Activated T-helper 2 cell treated with anti-CD3 and anti-CD28 coated beads, Interferon-gamma antibody, Interleukin-2, Interleukin-4, amounts not matched to agents 10 μg/mL and 5 μg/mL and 100 μg/mL, durations not matched to agents 14 hours and 24 hours and 36 hours (primary cell): Measurements from ENCODE around the gene SMIM35. TPM values are rescaled to one million over a fixed set of nuclear protein-coding genes. Genes with fewer than 3 reads are reported as not detected.
A peak's percentile ranks its signal among the peaks of the same experiment; 100 is the strongest.

Experiments
- DNase-seq: peaks from one replicate; pipeline ENCODE4 v3.0.0; 2021; ENCODE audit warnings: low spot score
- H3K27ac Mint-ChIP-seq: one replicate; pipeline ENCODE4 v1.8.0; 2021; ENCODE audit warnings: mixed read lengths
- H3K27me3 Mint-ChIP-seq: one replicate; pipeline ENCODE4 v1.8.0; 2021; ENCODE audit warnings: low read depth, mixed read lengths
- H3K36me3 Mint-ChIP-seq: one replicate; pipeline ENCODE4 v1.8.0; 2021; ENCODE audit warnings: low read depth, mixed read lengths
- H3K4me1 Mint-ChIP-seq: one replicate; pipeline ENCODE4 v1.8.0; 2021; ENCODE audit warnings: low read depth, mixed read lengths
- H3K4me3 Mint-ChIP-seq: one replicate; pipeline ENCODE4 v1.8.0; 2021; ENCODE audit warnings: low read depth, mild to moderate bottlenecking, moderate library complexity, mixed read lengths
- H3K9me3 Mint-ChIP-seq: one replicate; pipeline ENCODE4 v1.8.0; 2021; ENCODE audit warnings: mixed read lengths
- intact Hi-C: fragments of 100-400 bp; cut with micrococcal nuclease; formaldehyde crosslinking; loops from one replicate; pipeline ENCODE4 v1.15.1; 2023
- total RNA-seq: library from RNA; stranded (reverse); gene quantifications from 2 replicates; pipeline ENCODE4 v1.2.3, GENCODE V29; 2022

Gene SMIM35
- total RNA-seq, 1 donor from 2014 or later, result 1.7 TPM

DNA sequence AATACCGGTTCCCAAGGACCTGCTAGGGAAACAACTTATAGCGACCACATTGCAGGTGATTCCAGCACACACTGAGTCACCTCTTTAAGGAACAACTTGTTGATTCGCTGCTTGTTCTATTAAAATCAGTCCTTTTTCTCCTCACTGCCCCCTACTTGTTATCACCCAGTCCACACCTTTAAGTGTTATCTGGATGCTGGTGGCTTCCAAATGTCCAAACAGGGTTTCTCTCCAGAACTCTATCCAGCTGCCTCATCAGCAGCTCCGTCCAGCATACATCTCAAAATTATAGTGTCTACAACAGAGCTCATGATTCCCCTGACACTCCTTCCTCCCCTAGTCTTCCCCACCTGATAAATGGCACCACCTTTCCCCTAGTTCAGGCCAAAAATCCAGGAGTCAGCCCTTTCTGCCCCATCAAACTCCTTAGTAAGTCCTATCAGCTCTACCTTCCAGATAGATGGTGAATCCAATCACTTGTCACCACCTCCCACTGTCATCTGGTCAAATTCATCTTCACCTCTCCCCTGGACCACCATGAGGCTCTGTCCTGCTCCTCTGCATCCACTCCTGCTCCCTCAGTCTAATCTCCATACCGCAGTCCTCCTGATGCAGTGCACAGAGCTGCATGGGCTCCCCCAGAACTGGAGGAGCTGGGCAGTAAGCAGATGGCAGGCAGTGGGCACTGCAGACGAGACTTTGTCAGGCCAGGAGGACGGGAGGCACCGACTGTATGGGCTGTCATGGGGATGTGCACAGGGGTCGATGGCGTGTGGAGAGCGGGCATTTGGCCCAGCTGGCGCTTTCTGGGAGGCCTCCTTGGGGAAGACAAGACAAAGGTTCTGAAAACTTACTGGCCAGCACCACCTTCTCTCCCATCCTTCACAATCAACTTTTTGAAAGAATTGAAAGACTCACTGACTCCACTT, 81.3 kb downstream of the SMIM35 start:
- H3K27ac Mint-ChIP-seq, result peak overlapping the region; percentile 99
- no peak for DNase-seq
- H3K9me3 Mint-ChIP-seq, result peaks cover 10% of the 10 kb centered on the region
- peak overlapping the region; percentile 14 for H3K4me3 Mint-ChIP-seq
- intact Hi-C loops, result no loop called here
- peaks cover 88% of the 10 kb centered on the region for H3K4me1 Mint-ChIP-seq
- no peaks in the 10 kb centered on the region for H3K27me3 Mint-ChIP-seq
- H3K36me3 Mint-ChIP-seq, result peaks cover 41% of the 10 kb centered on the region

DNA sequence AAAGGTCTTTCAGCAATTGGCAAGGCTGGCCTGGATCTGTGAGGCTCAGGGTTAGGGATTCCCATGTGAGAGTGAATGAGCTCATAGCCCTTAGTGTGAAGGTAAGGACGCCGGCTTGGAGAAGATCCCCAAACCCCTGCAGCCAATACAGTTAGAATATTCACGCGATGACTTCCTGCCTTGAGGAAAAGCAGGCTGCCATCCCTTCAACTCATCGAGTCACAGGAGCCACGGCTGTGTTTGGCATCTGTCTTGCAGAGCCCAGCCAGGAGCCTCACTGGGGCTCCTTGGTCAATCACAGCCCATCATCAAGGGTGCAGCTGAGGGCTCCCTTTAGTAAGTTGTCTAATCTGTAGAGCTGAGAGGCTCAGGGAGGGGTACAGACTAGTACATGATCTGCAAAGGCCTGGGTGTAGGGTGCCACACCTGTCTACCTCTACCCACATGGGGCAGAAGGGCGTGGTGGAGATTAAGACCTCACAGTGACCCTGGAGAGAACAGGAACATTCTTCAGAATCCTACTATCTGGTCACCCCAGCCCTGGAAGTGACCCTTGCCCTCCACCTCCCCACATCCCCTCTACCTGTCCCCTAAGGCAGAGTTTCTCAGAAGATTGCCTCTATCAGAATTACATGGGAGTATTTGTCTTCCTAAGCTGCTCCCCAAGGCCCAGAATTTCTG, 82.1 kb downstream of the SMIM35 start:
- peaks cover 10% of the 10 kb centered on the region for H3K9me3 Mint-ChIP-seq
- peaks cover 49% of the 10 kb centered on the region for H3K36me3 Mint-ChIP-seq
- no peak overlapping the region for H3K4me3 Mint-ChIP-seq
- no peaks in the 10 kb centered on the region for H3K27me3 Mint-ChIP-seq
- peaks cover 89% of the 10 kb centered on the region for H3K4me1 Mint-ChIP-seq
- intact Hi-C loops, result no loop called here
- no peak for DNase-seq
- peak overlapping the region; percentile 99 for H3K27ac Mint-ChIP-seq

DNA sequence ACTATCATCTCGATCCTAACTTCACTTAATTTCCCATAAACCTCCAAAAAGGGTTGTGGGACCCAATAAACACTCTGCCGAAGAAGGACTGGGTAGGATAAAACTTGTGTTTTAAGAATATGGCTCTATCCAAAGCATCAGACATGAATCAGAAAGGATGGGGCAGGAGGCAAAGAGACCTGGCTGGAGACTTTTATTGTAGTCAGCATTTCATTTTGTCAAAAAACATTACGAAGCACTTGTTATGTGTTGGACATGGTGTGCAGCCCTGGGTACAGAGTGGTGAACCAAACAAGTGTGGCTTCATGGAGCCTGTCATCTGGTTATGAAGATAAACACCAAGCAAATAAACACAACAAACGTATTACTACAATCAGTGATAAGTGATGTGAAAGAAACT, 83.3 kb downstream of the SMIM35 start:
- Mint-ChIP-seq H3K27me3 (no peaks in the 10 kb centered on the region), H3K27ac (peak overlapping the region; percentile 99), H3K36me3 (peaks cover 60% of the 10 kb centered on the region), H3K4me1 (peaks cover 85% of the 10 kb centered on the region), H3K9me3 (peaks cover 10% of the 10 kb centered on the region), H3K4me3 (peak overlapping the region; percentile 53)
- intact Hi-C loops, result loop anchor here (2.0 kb wide), 2 partner anchors 29 to 213 kb away; no protein-coding TSS in a partner anchor
- no peak for DNase-seq

DNA sequence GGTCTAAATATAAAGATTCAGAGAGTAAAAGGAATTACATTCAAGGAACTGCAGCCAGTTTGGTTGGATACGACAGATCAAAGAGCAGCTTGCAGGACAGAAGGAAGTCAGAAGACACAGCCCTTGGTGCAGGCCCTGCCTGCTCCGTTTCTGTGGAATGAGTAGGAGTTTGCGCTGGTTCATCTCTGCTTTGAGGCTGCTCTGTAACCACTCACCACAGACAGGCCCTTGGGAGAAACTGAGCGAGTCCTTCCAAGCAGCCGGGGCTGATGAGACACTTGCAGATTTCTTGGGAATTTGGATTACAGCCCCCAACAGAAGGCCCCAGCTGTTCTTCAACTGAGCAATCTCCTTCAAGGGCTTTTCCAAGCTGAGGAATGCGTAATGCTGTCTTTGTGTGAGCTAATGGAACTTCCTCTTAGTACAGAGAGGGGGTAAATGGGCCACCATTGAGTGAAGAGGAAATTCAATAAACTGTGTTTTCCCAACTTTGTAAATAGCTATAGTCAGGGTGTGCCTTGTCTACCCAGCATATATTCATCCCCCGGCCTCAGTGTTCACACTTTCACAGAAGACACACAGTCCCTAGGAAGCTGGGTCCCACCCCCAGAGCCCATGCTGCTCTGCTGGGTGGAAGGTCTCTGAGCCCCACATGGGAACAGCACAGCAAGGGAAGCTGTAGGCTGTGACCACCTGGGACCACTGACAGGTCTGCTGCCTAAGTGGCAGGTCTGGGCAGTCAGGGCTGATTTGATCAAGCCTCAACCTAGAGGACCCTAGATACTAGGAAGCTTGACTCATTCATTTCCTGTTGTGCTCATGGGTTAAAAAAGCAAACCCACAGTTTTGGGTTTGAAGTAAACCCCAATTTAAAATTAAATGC, 84.0 kb downstream of the SMIM35 start:
- Mint-ChIP-seq H3K27me3 (no peaks in the 10 kb centered on the region), H3K27ac (peak overlapping the region; percentile 99), H3K36me3 (peaks cover 67% of the 10 kb centered on the region), H3K4me1 (peaks cover 85% of the 10 kb centered on the region), H3K4me3 (peak overlapping the region; percentile 54), H3K9me3 (peaks cover 10% of the 10 kb centered on the region)
- peak; percentile 61 for DNase-seq
- intact Hi-C loops, result loop anchor here (1.0 to 2.0 kb wide), 7 partner anchors 10 to 214 kb away; partner anchors contain the start of gene IL10RA

DNA sequence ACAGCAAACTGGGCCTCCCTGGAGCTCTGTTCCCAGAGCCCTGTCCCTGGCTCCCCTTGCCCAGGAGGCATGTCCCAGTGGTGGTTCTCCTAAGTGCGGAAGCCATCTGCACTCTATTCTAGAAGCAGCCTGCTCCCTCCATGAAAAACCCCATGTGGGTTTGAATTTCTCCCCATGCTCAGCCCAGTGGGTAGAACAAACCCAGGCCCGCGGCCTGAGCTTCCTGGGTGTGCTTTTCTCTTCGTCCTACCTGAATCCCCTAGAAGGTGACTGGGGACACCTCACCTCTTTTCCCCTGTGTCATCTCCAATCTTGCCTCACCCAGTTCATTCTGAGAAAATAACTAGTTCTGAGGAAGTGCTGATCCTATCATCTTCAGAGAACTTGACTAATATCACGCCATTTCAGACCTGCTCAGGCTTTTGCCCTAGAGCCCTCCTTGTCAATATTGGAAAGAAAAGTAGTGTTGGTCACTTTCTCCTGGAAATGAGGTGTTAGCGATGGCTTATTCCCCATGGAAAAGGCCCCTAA, 84.7 kb downstream of the SMIM35 start:
- Mint-ChIP-seq H3K27me3 (no peaks in the 10 kb centered on the region), H3K4me1 (peaks cover 86% of the 10 kb centered on the region), H3K9me3 (peaks cover 10% of the 10 kb centered on the region), H3K36me3 (peaks cover 74% of the 10 kb centered on the region), H3K4me3 (peak overlapping the region; percentile 54), H3K27ac (peak overlapping the region; percentile 99)
- intact Hi-C loops, result loop anchor here (1.0 to 2.0 kb wide), 7 partner anchors 10 to 215 kb away; partner anchors contain the start of gene IL10RA
- peak; percentile 70 for DNase-seq

DNA sequence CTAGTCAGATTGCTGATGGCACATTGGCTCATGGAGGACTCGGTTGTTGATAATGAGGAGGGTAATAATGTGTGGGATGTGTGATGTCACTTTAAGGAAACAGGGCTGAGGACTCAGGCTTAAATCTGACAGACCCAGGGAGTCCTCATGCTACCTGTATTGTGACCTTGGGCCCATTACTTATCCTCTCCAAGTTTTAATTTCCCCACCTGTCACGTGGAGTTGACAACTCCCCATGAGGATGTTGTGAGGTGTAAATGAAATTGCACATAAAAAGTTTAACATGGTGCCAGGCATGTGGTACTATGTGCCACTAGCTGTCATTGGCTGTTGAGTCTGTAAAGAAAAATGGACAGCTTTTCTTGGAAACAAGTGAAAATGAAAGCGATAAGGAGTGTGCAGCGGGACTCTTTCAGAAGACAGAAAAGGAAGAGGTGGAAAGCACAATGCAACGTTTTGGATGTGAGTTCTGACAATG, 85.2 kb downstream of the SMIM35 start:
- peak overlapping the region; percentile 54 for H3K4me3 Mint-ChIP-seq
- H3K27ac Mint-ChIP-seq, result peak overlapping the region; percentile 99
- peaks cover 79% of the 10 kb centered on the region for H3K36me3 Mint-ChIP-seq
- intact Hi-C loops, result no loop called here
- DNase-seq, result peak; percentile 56
- no peaks in the 10 kb centered on the region for H3K27me3 Mint-ChIP-seq
- peaks cover 10% of the 10 kb centered on the region for H3K9me3 Mint-ChIP-seq
- peaks cover 86% of the 10 kb centered on the region for H3K4me1 Mint-ChIP-seq

DNA sequence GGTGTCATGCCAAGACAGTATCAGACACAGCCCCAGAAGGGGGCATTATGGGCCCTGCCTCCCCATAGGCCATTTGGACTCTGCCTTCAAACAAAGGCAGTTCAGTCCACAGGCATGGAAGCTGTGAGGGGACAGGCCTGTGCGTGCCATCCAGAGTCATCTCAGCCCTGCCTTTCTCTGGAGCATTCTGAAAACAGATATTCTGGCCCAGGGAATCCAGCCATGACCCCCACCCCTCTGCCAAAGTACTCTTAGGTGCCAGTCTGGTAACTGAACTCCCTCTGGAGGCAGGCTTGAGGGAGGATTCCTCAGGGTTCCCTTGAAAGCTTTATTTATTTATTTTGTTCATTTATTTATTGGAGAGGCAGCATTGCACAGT, 85.9 kb downstream of the SMIM35 start:
- Mint-ChIP-seq H3K27me3 (no peaks in the 10 kb centered on the region), H3K9me3 (peaks cover 10% of the 10 kb centered on the region), H3K4me3 (no peak overlapping the region), H3K36me3 (peaks cover 81% of the 10 kb centered on the region), H3K27ac (peak overlapping the region; percentile 99), H3K4me1 (peaks cover 84% of the 10 kb centered on the region)
- DNase-seq, result no peak
- intact Hi-C loops, result no loop called here

DNA sequence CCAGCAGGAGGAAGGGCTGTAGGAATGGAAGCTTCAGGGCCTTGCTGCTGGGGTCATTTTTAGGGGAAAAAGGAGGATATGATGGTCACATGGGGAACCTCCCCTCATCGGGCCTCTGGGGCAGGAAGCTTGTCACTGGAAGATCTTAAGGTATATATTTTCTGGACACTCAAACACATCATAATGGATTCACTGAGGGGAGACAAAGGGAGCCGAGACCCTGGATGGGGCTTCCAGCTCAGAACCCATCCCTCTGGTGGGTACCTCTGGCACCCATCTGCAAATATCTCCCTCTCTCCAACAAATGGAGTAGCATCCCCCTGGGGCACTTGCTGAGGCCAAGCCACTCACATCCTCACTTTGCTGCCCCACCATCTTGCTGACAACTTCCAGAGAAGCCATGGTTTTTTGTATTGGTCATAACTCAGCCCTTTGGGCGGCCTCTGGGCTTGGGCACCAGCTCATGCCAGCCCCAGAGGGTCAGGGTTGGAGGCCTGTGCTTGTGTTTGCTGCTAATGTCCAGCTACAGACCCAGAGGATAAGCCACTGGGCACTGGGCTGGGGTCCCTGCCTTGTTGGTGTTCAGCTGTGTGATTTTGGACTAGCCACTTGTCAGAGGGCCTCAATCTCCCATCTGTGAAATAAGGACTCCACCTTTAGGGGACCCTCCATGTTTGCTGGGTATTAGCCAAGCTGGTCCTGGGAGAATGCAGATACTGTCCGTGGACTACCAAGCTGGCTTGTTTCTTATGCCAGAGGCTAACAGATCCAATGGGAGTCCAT, 86.5 kb downstream of the SMIM35 start:
- H3K4me3 Mint-ChIP-seq, result peak overlapping the region; percentile 24
- H3K9me3 Mint-ChIP-seq, result peaks cover 10% of the 10 kb centered on the region
- peak overlapping the region; percentile 99 for H3K27ac Mint-ChIP-seq
- no peak for DNase-seq
- H3K4me1 Mint-ChIP-seq, result peaks cover 82% of the 10 kb centered on the region
- H3K36me3 Mint-ChIP-seq, result peaks cover 81% of the 10 kb centered on the region
- intact Hi-C loops, result no loop called here
- no peaks in the 10 kb centered on the region for H3K27me3 Mint-ChIP-seq

DNA sequence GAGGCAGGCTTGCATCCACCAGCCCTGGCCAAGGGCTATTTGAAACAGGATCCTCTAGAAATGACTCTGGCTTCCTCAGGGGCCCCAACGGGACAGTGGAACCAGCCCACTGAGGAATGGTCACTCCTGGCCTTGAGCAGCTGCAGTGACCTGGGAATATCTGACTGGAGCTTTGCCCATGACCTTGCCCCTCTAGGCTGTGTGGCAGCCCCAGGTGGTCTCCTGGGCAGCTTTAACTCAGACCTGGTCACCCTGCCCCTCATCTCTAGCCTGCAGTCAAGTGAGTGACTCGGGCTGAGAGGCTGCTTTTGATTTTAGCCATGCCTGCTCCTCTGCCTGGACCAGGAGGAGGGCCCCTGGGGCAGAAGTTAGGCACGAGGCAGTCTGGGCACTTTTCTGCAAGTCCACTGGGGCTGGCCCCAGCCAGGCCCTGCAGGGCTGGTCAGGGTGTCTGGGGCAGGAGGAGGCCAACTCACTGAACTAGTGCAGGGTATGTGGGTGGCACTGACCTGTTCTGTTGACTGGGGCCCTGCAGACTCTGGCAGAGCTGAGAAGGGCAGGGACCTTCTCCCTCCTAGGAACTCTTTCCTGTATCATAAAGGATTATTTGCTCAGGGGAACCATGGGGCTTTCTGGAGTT, 87.3 kb downstream of the SMIM35 start:
- intact Hi-C loops, result no loop called here
- H3K4me1 Mint-ChIP-seq, result peaks cover 82% of the 10 kb centered on the region
- peaks cover 10% of the 10 kb centered on the region for H3K9me3 Mint-ChIP-seq
- peaks cover 84% of the 10 kb centered on the region for H3K36me3 Mint-ChIP-seq
- H3K27me3 Mint-ChIP-seq, result no peaks in the 10 kb centered on the region
- peak overlapping the region; percentile 99 for H3K27ac Mint-ChIP-seq
- no peak for DNase-seq
- H3K4me3 Mint-ChIP-seq, result peak overlapping the region; percentile 24

DNA sequence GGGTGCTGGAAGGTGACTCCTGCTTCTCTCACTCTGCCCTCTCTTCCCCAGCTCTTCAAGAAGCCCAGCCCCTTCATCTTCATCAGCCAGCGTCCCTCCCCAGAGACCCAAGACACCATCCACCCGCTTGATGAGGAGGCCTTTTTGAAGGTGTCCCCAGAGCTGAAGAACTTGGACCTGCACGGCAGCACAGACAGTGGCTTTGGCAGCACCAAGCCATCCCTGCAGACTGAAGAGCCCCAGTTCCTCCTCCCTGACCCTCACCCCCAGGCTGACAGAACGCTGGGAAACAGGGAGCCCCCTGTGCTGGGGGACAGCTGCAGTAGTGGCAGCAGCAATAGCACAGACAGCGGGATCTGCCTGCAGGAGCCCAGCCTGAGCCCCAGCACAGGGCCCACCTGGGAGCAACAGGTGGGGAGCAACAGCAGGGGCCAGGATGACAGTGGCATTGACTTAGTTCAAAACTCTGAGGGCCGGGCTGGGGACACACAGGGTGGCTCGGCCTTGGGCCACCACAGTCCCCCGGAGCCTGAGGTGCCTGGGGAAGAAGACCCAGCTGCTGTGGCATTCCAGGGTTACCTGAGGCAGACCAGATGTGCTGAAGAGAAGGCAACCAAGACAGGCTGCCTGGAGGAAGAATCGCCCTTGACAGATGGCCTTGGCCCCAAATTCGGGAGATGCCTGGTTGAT, 88.0 kb downstream of the SMIM35 start:
- Mint-ChIP-seq H3K27me3 (no peaks in the 10 kb centered on the region), H3K36me3 (peaks cover 84% of the 10 kb centered on the region), H3K4me3 (no peak overlapping the region), H3K27ac (peak overlapping the region; percentile 87), H3K9me3 (peaks cover 4% of the 10 kb centered on the region), H3K4me1 (peaks cover 80% of the 10 kb centered on the region)
- no peak for DNase-seq
- intact Hi-C loops, result no loop called here
